Measurements from ENCODE around the gene UST.

Gene UST

GRCh38 chr6:149046822-149047246 lies 300.0 kb downstream of the UST start:
- DNase-seq = no peak

- DNase-seq = no peak
Measured at GRCh38 chr6:149049230-149049629, 302.4 kb downstream of the UST start.

GRCh38 chr6:149050160-149050559 lies 303.3 kb downstream of the UST start:
- DNase-seq = no peak

DNA sequence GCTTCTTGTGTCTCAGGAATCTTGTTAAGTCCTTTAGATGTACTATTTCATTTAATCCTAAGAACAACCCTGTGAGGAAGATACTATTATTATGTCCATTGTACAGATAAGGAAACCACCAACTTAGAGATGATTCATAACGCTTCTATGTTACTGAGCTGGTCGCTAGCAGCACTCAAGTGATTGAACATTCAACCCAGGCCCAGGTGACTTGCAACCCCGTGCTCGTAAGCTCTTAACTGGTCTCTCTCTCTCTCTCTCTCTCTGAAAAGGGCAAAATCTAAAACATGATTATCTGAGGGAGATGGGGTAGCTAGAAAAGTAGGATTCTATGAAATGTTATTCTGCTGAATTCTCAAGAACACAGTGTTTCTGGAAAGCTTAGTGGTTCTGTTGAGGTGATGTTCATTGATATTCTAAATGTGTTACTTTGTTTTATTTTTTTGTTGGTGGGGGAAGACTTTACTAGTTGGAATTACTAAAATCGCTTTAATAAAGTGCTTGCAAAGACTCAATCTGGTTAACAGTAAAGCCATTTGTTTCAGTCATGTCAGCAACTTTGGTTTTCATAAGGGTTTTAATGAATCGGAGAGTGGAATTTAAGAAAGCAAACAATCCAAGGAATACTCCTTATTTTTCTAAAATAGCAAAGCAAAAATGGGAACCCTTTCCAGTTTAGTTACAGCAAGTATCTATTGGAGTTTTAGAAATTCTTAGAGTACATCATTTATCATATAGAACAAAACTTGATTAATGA lies 305.7 kb downstream of the UST start:
- DNase-seq = no peak

DNA sequence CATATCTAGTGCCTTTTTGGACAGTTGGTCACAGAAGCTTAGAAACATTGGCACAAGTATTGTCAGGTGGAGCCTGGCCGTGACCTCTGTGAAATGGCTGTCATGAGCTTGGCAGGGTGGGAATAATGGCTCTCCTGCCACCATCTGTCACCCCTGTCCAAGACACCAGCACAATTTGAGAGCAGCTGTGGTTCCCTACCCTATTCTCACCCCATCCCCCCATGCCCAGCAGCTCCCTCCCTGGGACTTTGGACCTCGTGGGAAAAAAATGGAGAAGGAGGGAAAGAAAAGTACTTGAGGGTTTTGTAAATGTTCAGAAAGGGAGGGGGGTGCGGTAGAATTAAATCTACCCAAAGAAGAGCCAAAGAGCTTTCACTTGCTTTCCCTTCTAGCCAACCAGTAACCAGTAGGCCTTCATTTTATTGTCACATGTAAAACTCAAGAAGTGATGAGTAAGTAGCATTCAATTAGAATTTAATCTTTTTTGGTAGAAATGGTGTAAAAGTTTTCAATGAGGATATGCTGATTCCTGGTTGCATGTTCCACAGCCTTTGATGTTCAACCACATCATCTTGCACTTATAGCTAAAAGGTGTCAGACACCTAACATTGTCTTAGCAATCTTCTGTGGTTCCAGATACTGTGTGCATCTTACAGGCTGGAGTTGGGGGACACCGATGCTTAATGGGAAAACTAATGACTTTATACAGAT lies 307.2 kb downstream of the UST start:
- DNase-seq = no peak

DNA sequence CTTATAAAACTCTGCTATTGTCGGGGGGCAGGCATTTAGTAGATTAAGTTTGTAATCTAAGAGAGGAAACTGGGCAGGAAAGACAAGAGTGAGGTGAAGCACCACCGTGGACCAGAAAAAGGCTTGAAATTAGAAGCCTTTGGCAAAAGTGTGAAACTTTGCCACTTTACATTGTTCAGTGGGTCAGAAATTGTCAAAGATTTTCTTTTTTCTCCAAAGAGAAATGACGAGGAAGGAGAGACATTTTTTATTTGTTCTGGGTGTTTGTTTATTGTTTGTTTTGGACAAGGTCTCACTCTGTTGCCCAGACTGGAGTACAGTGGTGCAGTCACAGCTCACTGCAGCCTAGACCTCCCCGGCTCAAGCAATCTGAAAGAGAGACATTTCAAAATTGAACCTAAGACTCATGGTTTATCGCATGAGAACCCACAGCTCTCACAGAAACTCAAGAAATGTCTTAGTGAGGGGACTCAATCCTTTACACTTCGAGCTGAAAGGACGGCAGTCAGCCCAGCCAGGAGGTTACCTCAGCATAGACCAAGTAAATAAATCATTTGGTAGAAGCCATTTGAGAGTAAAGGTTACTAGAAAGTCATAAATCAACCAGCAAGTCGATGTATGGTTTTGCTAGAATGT lies 307.8 kb downstream of the UST start:
- no peak for DNase-seq

- DNase-seq = no peak
Measured at GRCh38 chr6:149055195-149055899, 308.5 kb downstream of the UST start.

- DNase-seq = no peak
Measured at GRCh38 chr6:149056777-149057463, 310.1 kb downstream of the UST start.

GRCh38 chr6:149057464-149057840 lies 310.6 kb downstream of the UST start:
- DNase-seq = no peak

- DNase-seq = no peak
Measured at GRCh38 chr6:149059557-149059956, 312.7 kb downstream of the UST start.

DNA sequence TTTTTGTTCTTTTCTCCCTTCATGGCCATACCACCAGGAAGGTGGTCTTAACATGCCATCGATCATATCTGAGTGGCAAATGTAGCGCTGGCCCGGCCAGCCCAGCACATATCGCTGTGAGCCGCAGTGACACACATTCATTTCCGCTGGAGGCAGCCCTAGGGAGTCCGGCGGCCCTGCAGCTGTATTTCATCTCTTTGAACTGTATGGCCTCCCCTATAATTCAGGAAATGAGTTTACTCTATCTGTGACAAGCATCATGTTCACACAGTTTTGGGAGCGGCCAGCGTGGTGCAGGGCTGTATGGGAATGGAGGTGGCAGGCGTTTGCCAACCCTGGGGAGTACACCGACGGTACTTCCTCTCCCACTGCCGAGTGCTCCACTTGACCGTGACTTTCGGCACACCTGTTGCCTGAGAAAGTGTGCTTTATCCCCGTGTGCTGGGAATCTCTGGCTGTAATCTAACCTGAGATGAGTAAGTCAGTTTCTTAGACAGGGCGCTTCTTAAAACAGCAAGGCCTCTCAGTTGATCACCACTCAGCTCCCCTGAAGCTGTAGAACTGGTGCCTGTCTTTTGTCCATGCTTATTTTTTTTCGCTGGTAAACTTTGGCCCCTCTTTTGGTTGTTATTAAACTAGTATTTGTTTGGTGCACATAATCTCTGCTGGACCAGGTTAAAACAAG lies 313.6 kb downstream of the UST start:
- DNase-seq = peak; percentile 55 to 68

GRCh38 chr6:149060985-149061760 lies 314.3 kb downstream of the UST start:
- DNase-seq = no peak

- no peak for DNase-seq
Measured at GRCh38 chr6:149061930-149062329, 315.1 kb downstream of the UST start.

DNA sequence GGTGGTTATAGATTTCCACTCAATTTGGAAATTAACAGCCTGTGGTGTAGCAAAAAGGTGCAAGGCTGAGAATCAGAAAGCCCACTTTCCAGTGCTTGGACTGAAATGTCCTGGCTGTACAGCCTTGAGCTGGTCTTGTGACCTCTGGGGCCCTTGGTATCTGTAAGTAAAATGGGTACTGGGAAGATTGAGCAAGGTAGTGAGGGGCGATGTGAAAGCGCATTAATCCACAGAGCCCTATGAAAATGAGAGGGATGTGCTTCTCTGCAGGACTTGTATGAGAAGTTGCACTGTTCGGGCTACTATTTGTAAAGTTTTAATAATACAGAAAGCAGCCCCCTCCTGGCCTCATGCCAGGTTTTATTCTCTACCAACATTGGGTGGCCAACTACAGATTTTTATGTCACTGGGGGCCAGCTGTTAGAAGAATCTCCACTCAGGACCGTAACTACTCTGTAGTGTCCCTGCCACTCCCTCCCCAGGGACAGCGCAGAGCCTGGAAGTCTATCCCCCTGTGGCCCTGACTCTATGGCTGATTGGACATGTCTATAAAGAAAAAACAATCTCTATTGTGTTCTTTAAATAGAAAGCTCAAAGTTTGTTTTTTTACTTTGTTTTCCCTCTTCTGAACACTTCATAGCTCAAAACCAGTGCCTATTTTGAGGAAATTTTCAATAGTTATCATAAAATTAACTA lies 316.0 kb downstream of the UST start:
- DNase-seq = no peak

DNA sequence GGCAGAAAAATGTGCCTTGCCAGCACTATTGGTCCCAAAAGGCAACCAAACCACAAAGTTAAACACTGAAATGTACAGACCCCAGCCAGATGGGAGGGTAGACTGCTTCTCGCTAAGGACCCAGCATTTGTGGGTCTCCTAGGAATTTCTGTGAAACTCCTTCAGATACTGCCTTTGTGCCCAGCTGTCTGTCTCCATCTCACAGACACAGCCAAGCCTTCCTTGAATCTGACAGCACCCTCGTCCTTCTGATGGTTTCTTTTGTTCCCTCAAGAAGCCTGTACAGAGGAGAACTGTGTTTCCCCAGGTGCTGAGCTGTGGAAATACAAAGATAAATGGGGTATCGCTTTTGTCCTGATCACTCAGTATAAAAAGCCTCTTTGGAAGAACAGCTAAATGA lies 316.6 kb downstream of the UST start:
- DNase-seq = no peak

DNA sequence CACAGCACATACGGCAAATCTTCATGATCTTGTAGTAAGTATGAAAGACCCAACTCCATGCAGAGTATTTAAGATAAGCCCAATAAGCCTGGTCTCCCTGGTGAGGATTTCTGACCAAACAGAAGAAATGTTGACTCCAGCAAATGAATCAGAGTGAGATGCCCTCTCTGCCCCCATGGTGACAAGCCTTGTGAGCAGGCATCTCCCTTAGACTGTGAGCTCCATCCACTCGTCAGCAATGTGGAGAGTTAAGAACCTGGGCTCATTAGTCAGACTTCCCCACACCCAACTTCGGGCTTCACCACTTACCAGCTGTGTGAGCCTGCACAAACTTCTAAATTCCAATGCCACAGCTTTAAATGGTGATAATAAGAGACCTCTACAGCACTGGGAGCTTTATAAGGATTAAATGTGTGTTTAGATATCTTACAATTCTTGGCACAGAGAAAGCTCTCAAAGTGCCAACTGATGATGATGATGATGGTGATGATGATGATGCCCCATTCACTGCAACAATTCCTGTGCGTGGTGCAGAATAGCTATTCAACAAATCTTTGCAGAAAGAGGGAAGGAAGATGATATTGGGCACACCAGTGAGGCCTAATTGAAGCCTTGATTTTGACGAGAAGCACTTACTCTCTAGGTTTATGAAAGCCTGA lies 317.3 kb downstream of the UST start:
- no peak for DNase-seq

DNA sequence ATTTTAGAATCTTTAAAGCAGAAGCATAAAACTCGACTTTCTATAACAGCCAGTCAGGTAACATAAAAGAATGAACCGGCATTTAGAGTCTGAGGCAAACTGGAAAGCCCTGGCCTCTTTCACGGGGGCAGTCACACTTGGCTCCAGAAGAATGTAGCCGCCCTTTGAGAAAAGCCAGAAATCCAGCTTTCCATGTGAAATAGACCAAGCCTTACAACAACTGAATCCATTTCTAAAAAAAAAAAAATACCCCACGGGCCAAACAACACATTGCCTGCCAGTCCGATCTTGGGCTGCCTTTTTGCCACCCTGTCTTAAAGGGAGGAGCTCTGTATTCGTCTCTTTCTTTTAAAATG lies 317.8 kb downstream of the UST start:
- no peak for DNase-seq

DNA sequence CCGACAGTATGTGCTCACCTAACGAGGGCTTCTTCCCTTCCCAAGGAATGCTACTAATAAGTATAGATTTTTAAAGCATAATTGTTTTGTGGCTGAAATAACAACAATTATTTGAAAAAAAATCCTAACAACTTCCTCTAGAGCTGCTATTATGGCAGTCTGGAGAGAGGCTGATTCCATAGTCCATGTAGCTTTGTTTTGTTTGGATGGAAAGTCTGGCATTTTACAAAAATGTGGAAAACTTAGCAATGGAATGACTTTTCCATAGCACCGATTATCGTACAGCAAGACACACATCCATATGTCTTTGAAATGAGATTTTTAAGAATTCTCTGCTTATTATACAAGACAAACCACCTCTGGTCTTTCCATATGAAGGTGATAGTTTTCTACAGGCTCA lies 318.3 kb downstream of the UST start:
- no peak for DNase-seq

DNA sequence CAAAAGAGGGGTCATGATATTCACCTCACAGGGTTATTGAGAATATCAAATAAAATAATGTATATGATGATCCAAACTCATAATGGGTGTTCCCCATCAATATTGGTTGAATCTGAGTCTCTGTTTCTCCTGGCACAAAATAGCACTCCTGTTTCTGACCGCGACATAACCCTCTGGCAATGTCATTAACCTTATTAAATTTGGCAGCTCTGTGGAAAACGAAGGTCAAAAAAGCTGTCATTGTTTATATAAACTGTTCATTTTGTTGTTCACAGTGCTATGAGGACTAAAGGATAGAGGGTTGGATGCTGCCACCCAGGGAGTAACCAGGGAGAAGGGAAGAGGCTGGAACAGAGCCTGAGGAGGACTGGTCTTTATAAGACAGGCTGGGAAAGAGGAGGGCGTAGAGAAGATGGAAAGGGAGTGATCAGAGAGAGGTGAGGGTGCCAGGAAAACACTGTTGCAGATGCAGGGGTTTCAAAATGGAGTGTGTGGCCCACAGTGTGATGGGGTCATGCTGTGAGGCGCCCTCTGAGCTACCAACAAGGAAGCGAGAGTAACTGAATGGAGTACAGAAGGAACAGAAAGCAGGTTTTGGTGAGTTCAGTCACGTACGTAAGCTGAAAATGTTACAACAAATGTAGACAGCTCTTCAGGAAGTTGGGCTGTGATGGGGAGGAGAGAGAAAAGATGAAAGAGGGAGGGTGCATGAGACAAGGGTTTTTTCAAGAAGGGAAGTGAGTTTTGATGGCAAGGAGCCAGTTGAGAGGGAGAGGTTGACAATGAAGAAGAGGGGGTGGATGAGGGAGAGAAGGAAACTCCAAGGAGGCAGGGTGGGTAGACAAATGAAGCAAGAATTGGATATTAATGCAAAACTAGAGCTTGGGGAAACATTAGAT lies 319.1 kb downstream of the UST start:
- peak; percentile 68 to 78 for DNase-seq

Data from CD4-positive, alpha-beta T cell treated with Interleukin-4 for 1 hour (primary cell).